H9 (cell line): ENCODE measurements around the gene SMIM3. TPM values are rescaled to one million over a fixed set of nuclear protein-coding genes. Genes with fewer than 3 reads are reported as not detected.

Experiments used
- DNase-seq: peaks from one replicate; pipeline ENCODE4 v3.0.0-alpha.2; 2017
- H2AFZ ChIP-seq: one replicate; pipeline ENCODE4 v1.6.1; 2013; ENCODE audit warnings: mild to moderate bottlenecking, low read length, control low read depth, moderate library complexity
- H2AK5ac ChIP-seq: 2 replicates; pipeline ENCODE4 v1.6.1; 2013; ENCODE audit warnings: low read length, control low read depth, mixed read lengths; ENCODE audit not compliant: insufficient read length
- H2BK120ac ChIP-seq: one replicate; pipeline ENCODE4 v1.6.1; 2013; ENCODE audit warnings: low read depth, mild to moderate bottlenecking, low read length, control low read depth, inconsistent platforms; ENCODE audit not compliant: poor library complexity, severe bottlenecking
- H2BK12ac ChIP-seq: 2 replicates; pipeline ENCODE4 v1.6.1; 2013; ENCODE audit warnings: low read length, control low read depth, mixed read lengths, low read depth; ENCODE audit not compliant: insufficient read length
- H2BK15ac ChIP-seq: 2 replicates; pipeline ENCODE4 v1.6.1; 2013; ENCODE audit warnings: low read depth, low read length, control low read depth
- H2BK20ac ChIP-seq: one replicate; pipeline ENCODE4 v1.6.1; 2013; ENCODE audit warnings: low read depth, mild to moderate bottlenecking, low read length, control low read depth, inconsistent platforms; ENCODE audit not compliant: poor library complexity, severe bottlenecking
- H2BK5ac ChIP-seq: 2 replicates; pipeline ENCODE4 v1.6.1; 2013; ENCODE audit warnings: low read length, control low read depth, mixed read lengths; ENCODE audit not compliant: insufficient read length
- H3K14ac ChIP-seq: 2 replicates; pipeline ENCODE4 v1.6.1; 2013; ENCODE audit warnings: low read length, control low read depth; ENCODE audit not compliant: insufficient read depth
- H3K18ac ChIP-seq: 2 replicates; pipeline ENCODE4 v1.6.1; 2013; ENCODE audit warnings: low read depth, mild to moderate bottlenecking, mixed read lengths, low read length, control low read depth; ENCODE audit not compliant: insufficient read length
- H3K23ac ChIP-seq: 2 replicates; pipeline ENCODE4 v1.6.1; 2013; ENCODE audit warnings: low read length, control low read depth, mixed read lengths, low read depth; ENCODE audit not compliant: insufficient read length
- H3K23me2 ChIP-seq: 2 replicates; pipeline ENCODE4 v1.6.1; 2013; ENCODE audit warnings: low read depth, mild to moderate bottlenecking, mixed read lengths, low read length, control low read depth; ENCODE audit not compliant: insufficient read length, poor library complexity, severe bottlenecking
- H3K27ac ChIP-seq: 2 replicates; pipeline ENCODE4 v1.5.1; 2013; ENCODE audit warnings: low read length, control low read depth, mixed read lengths, low read depth; ENCODE audit not compliant: insufficient read length
- H3K27me3 ChIP-seq: 2 replicates; pipeline ENCODE4 v1.6.1; 2013; ENCODE audit warnings: low read length, control low read depth, inconsistent platforms; ENCODE audit not compliant: insufficient read depth
- H3K4ac ChIP-seq: 2 replicates; pipeline ENCODE4 v1.6.1; 2013; ENCODE audit warnings: low read depth, mild to moderate bottlenecking, control low read depth, inconsistent platforms, low read length, moderate library complexity
- H3K4me1 ChIP-seq: 2 replicates; pipeline ENCODE4 v1.6.1; 2013; ENCODE audit warnings: low read length, control low read depth, inconsistent platforms; ENCODE audit not compliant: insufficient read depth
- H3K4me2 ChIP-seq: 2 replicates; pipeline ENCODE4 v1.6.1; 2013; ENCODE audit warnings: low read length, control low read depth, mixed read lengths; ENCODE audit not compliant: insufficient read length, insufficient read depth
- H3K56ac ChIP-seq: 2 replicates; pipeline ENCODE4 v1.6.1; 2013; ENCODE audit warnings: low read depth, mild to moderate bottlenecking, mixed read lengths, low read length, control low read depth; ENCODE audit not compliant: insufficient read length
- H3K79me1 ChIP-seq: 2 replicates; pipeline ENCODE4 v1.6.1; 2013; ENCODE audit warnings: low read depth, mild to moderate bottlenecking, moderate library complexity, low read length, control low read depth, inconsistent platforms; ENCODE audit not compliant: insufficient read depth, poor library complexity, severe bottlenecking
- H3K79me2 ChIP-seq: 2 replicates; pipeline ENCODE4 v1.6.1; 2013; ENCODE audit warnings: low read length, control low read depth, inconsistent platforms; ENCODE audit not compliant: insufficient read depth
- H3K9ac ChIP-seq: 2 replicates; pipeline ENCODE4 v1.6.1; 2013; ENCODE audit warnings: low read length, control low read depth, mixed read lengths; ENCODE audit not compliant: insufficient read length; ENCODE audit errors: extremely low read depth
- H3K9me3 ChIP-seq: one replicate; pipeline ENCODE4 v1.6.1; 2013; ENCODE audit warnings: low read depth, low read length, inconsistent platforms; ENCODE audit not compliant: control insufficient read depth
- H3T11ph ChIP-seq: one replicate; pipeline ENCODE4 v1.6.1; 2013; ENCODE audit warnings: mild to moderate bottlenecking, low read length, control low read depth, inconsistent platforms
- H4K20me1 ChIP-seq: one replicate; pipeline ENCODE4 v1.6.1; 2013; ENCODE audit not compliant: control insufficient read depth, insufficient read length, insufficient read depth
- H4K5ac ChIP-seq: 2 replicates; pipeline ENCODE4 v1.6.1; 2013; ENCODE audit warnings: low read depth, mild to moderate bottlenecking, mixed read lengths, low read length, control low read depth; ENCODE audit not compliant: insufficient read length
- H4K8ac ChIP-seq: replicated peaks from 2 replicates; pipeline ENCODE4 v1.6.1; 2013; ENCODE audit warnings: low read length, control low read depth, mixed read lengths, low read depth; ENCODE audit not compliant: insufficient read length
- H4K91ac ChIP-seq: 2 replicates; pipeline ENCODE4 v1.6.1; 2013; ENCODE audit warnings: low read depth, mild to moderate bottlenecking, moderate library complexity, mixed read lengths, low read length, control low read depth; ENCODE audit not compliant: insufficient read length
- H3K27ac Mint-ChIP-seq, 3 experiments: 2 replicates in 2 of 3; 3 replicates in 1 of 3; pipeline ENCODE4 v1.8.0; 2020 to 2021; ENCODE audit warnings: mixed read lengths in 3 of 3, mild to moderate bottlenecking in 1 of 3, moderate library complexity in 1 of 3
- H3K27me3 Mint-ChIP-seq: 2 replicates; pipeline ENCODE4 v1.8.0; 2021; ENCODE audit warnings: low read depth, mild to moderate bottlenecking, moderate library complexity, mixed read lengths
- H3K36me3 Mint-ChIP-seq, 3 experiments: 2 replicates in 2 of 3; 3 replicates in 1 of 3; pipeline ENCODE4 v1.8.0; 2020 to 2021; ENCODE audit warnings: low read depth in 3 of 3, mixed read lengths in 3 of 3; ENCODE audit not compliant: insufficient read depth in 1 of 3
- H3K4me1 Mint-ChIP-seq, 2 experiments: 2 replicates each; pipeline ENCODE4 v1.8.0; 2020; ENCODE audit warnings: mixed read lengths in 2 of 2
- H3K4me3 Mint-ChIP-seq, 2 experiments: 2 replicates in 1 of 2; 3 replicates in 1 of 2; pipeline ENCODE4 v1.8.0; 2020 to 2021; ENCODE audit warnings: mild to moderate bottlenecking in 2 of 2, mixed read lengths in 2 of 2, moderate library complexity in 1 of 2
- H3K9me3 Mint-ChIP-seq, 2 experiments: 2 replicates in 1 of 2; 3 replicates in 1 of 2; pipeline ENCODE4 v1.8.0; 2020; ENCODE audit warnings: mild to moderate bottlenecking in 2 of 2, mixed read lengths in 2 of 2, moderate library complexity in 1 of 2
- WGBS: extraction: QIAGEN DNeasy Blood & Tissue Kit; methylation state at CpG from one replicate; pipeline ENCODE4 v1.1.7; 2013; ENCODE audit warnings: missing lambda C conversion rate, low lambda C conversion rate, mixed read lengths; ENCODE audit not compliant: insufficient read length; ENCODE audit errors: extremely low coverage; 5-methylcytosine and 5-hydroxymethylcytosine counted together
- total RNA-seq: library from RNA; stranded (reverse); gene quantifications from 2 replicates; pipeline ENCODE4 v1.2.1, GENCODE V29; 2021
- TF ChIP-seq, protein P1 (sequence below): fragments of 200-600 bp; sonication (generic); conservative IDR thresholded peaks from 3 replicates; pipeline ENCODE4 v1.8.0; 2021; ENCODE audit warnings: antibody characterized with exemption, mild to moderate bottlenecking

Gene SMIM3
- total RNA-seq, 1 experiment from 2014 or later: 42.0 TPM

- no peak overlapping the region for H3K4ac ChIP-seq
- no peak overlapping the region for H3K23ac ChIP-seq
- no peak overlapping the region for H3K9ac ChIP-seq
- H3K36me3 Mint-ChIP-seq: no peaks in the 10 kb centered on the region
- TF ChIP-seq, protein P1, sequence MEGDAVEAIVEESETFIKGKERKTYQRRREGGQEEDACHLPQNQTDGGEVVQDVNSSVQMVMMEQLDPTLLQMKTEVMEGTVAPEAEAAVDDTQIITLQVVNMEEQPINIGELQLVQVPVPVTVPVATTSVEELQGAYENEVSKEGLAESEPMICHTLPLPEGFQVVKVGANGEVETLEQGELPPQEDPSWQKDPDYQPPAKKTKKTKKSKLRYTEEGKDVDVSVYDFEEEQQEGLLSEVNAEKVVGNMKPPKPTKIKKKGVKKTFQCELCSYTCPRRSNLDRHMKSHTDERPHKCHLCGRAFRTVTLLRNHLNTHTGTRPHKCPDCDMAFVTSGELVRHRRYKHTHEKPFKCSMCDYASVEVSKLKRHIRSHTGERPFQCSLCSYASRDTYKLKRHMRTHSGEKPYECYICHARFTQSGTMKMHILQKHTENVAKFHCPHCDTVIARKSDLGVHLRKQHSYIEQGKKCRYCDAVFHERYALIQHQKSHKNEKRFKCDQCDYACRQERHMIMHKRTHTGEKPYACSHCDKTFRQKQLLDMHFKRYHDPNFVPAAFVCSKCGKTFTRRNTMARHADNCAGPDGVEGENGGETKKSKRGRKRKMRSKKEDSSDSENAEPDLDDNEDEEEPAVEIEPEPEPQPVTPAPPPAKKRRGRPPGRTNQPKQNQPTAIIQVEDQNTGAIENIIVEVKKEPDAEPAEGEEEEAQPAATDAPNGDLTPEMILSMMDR: no peak
- H2BK5ac ChIP-seq: no peak overlapping the region
- no peak overlapping the region for H4K91ac ChIP-seq
- no peak overlapping the region for H3K27ac ChIP-seq
- H2BK12ac ChIP-seq: no peak overlapping the region
- no peak overlapping the region for H2AFZ ChIP-seq
- no peak overlapping the region for H3T11ph ChIP-seq
- no peak for DNase-seq
- no peak overlapping the region for H4K5ac ChIP-seq
- no CpG with 5 or more reads among the region's 2 CpGs for WGBS
- no peak overlapping the region for H2AK5ac ChIP-seq
- no peak overlapping the region for H3K4me2 ChIP-seq
- no peak overlapping the region for H2BK15ac ChIP-seq
- no peaks in the 10 kb centered on the region for H3K9me3 ChIP-seq
- peaks cover 12% of the 10 kb centered on the region for H3K27me3 Mint-ChIP-seq
- no peak overlapping the region for H3K18ac ChIP-seq
- no peaks in the 10 kb centered on the region for H4K20me1 ChIP-seq
- H3K23me2 ChIP-seq: no peaks in the 10 kb centered on the region
- no peaks in the 10 kb centered on the region for H3K27me3 ChIP-seq
- H3K4me1 ChIP-seq: peaks cover 2% of the 10 kb centered on the region; the same call in 1 of the 2 replicates
- H4K8ac ChIP-seq: no peak overlapping the region
- H3K4me3 Mint-ChIP-seq: no peak overlapping the region
- H3K4me1 Mint-ChIP-seq: peaks cover 3 to 9% of the 10 kb centered on the region in 2 experiments
- no peaks in the 10 kb centered on the region for H3K79me1 ChIP-seq
- H3K79me2 ChIP-seq: no peaks in the 10 kb centered on the region
- no peak overlapping the region for H2BK120ac ChIP-seq
- H3K14ac ChIP-seq: no peak overlapping the region
- no peak overlapping the region for H3K27ac Mint-ChIP-seq
- H3K56ac ChIP-seq: no peak overlapping the region
- no peaks in the 10 kb centered on the region for H3K9me3 Mint-ChIP-seq
- H2BK20ac ChIP-seq: no peak overlapping the region
Observed at GRCh38 chr5:150766251-150766650, 12.3 kb upstream of the SMIM3 start.
